Epithelial cell of proximal tubule (primary cell): ENCODE data around the gene TRABD2B. TPM values are rescaled to one million over a fixed set of nuclear protein-coding genes. Genes with fewer than 3 reads are reported as not detected.

ENCODE experiments used
- DNase-seq: peaks from one replicate; pipeline ENCODE4 v3.0.0-alpha.2; 2011; ENCODE audit warnings: low read depth
- H3K4me3 ChIP-seq: 2 replicates; pipeline ENCODE4 v1.5.1; 2011; ENCODE audit warnings: low read depth, mild to moderate bottlenecking, low read length
- total RNA-seq: library from RNA; depleted of rRNA; stranded (reverse); fragments of >200 nt; gene quantifications from 2 replicates; pipeline ENCODE4 v1.2.3, GENCODE V29; 2015
- TF ChIP-seq, protein P1 (sequence below): conservative IDR thresholded peaks from 2 replicates; pipeline ENCODE4 v1.5.1; 2012; ENCODE audit warnings: low read depth, mild to moderate bottlenecking, low read length

Gene TRABD2B
- total RNA-seq, 1 donor from 2014 or later = 0.46 TPM

GRCh38 chr1:47808612-47809011, 188.6 kb downstream of the TRABD2B start:
- no peak overlapping the region for H3K4me3 ChIP-seq
- no peak for DNase-seq
- TF ChIP-seq, protein P1, sequence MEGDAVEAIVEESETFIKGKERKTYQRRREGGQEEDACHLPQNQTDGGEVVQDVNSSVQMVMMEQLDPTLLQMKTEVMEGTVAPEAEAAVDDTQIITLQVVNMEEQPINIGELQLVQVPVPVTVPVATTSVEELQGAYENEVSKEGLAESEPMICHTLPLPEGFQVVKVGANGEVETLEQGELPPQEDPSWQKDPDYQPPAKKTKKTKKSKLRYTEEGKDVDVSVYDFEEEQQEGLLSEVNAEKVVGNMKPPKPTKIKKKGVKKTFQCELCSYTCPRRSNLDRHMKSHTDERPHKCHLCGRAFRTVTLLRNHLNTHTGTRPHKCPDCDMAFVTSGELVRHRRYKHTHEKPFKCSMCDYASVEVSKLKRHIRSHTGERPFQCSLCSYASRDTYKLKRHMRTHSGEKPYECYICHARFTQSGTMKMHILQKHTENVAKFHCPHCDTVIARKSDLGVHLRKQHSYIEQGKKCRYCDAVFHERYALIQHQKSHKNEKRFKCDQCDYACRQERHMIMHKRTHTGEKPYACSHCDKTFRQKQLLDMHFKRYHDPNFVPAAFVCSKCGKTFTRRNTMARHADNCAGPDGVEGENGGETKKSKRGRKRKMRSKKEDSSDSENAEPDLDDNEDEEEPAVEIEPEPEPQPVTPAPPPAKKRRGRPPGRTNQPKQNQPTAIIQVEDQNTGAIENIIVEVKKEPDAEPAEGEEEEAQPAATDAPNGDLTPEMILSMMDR = no peak

- DNase-seq = no peak
- no peak overlapping the region for H3K4me3 ChIP-seq
- TF ChIP-seq, protein P1 = no peak
Observed at GRCh38 chr1:47805921-47806361, 191.2 kb downstream of the TRABD2B start.

DNA sequence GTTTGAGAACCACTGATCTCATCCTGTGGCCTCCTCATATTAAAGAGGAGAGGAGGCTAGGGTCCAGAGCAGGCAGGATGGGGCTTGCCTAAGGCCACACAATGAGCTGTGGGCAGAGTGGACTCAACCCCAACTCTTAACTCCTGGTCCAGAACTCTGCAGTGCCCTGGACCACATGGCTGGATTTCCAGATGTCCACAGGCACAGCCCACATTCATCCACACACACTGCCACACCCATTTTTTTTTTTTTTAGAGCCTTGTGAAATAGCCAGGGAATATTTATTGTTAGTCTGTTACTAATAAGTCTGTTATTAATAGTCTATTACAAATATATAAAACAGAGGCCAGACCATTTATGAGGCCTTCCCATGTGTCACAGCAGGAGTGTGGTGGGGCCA, 192.2 kb downstream of the TRABD2B start:
- no peak overlapping the region for H3K4me3 ChIP-seq
- TF ChIP-seq, protein P1 = no peak
- no peak for DNase-seq

DNA sequence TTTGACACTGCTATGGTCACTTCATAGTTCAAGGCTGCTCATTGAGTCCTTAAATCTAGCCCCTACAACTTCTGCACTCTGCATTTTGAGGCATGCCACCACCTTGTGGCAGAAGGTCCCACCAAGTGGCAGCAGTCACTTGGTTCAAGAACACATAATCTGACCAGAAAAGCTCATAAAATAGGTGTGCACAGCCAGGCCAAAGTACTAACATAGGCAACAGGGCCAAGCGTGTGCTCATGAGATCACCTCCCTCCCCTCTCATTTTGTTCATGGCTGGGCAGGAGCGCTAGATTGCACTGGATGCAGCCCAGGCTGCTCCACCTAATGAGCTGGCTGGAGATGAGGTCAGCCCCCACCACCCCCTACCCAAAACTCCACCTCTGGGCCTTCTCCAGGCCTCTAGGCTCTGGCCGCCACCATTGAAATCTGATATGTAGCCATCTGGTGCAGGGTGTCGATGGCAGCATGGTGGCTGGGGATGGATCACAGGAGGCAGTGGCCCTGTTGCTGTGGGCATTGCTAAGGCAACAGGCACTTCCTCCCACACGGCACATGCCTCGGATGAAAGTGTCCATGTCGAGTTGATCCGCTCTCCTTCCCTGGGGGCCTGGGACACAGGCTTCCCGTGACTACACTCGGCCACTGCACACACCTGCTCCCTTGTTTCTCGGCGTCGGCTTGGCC, 193.2 kb downstream of the TRABD2B start:
- H3K4me3 ChIP-seq = no peak overlapping the region
- TF ChIP-seq, protein P1 = no peak
- DNase-seq = no peak

DNA sequence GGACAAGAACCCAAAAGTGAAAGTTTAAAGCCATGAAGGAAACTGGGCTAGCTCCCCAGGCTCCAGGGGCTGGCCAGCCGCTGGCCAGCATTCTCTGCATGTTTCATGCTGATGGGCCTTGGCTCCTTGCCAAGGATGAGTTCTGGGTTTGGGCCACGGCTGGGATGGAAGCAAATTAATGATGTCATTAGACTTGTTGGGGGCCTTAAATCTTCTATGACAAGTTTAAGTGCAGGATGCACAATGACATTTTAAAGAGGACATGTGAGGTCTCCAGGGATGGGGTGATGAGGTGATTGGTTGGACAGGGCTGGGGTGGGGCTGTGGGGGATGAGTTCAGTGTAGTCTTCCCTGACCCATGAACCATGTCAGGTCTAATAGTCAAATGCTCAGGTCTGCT, 199.6 kb downstream of the TRABD2B start:
- no peak overlapping the region for H3K4me3 ChIP-seq
- TF ChIP-seq, protein P1 = no peak
- DNase-seq = no peak

DNA sequence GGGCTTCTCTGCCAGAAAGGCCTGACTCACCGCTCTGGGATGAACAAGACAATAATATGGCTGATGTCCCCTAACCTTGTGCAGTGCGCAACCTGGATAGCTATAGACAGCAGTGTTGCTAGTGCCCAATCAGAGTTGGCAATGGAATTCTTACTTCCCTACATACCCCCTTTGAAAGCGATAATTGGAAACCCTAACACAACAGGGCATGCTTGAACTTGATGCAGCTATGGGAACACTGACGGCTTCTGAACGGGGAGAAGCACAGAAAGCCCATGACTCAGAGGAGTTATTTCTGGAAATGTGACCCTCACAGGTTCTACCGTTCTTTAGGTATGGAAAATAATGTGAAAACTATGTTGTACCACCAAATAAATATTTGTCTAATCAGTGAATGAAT, 200.6 kb downstream of the TRABD2B start:
- no peak for DNase-seq
- H3K4me3 ChIP-seq = no peak overlapping the region
- TF ChIP-seq, protein P1 = no peak

- TF ChIP-seq, protein P1 = no peak
- no peak overlapping the region for H3K4me3 ChIP-seq
- DNase-seq = no peak
Observed at GRCh38 chr1:47795102-47795501, 202.1 kb downstream of the TRABD2B start.
